AG04450 (cell line): ENCODE data around the gene SCAP. TPM values are rescaled to one million over a fixed set of nuclear protein-coding genes. Genes with fewer than 3 reads are reported as not detected.

Experiments
- CTCF ChIA-PET: fragments of 300-600, 350-600 bp; formaldehyde crosslinking; extraction: SDS; loops from one replicate; lab custom pipeline; 2022; ENCODE audit warnings: antibody characterized with exemption, inconsistent platforms; lab: Charles Lee
- POLR2A ChIA-PET: fragments of 350-600 bp; formaldehyde crosslinking; extraction: SDS; loops from one replicate; lab custom pipeline; 2021; ENCODE audit warnings: antibody characterized with exemption, inconsistent platforms; lab: Yijun Ruan, JAX
- DNase-seq: peaks from one replicate; pipeline ENCODE4 v3.0.0-alpha.2; 2011; ENCODE audit warnings: low read depth, low spot score
- H3K27ac ChIP-seq: one replicate; pipeline ENCODE4 v1.5.1; 2012; ENCODE audit warnings: low read depth, low read length, control low read depth
- H3K27me3 ChIP-seq: one replicate; pipeline ENCODE4 v1.6.0; 2012; ENCODE audit warnings: low read length; ENCODE audit not compliant: control insufficient read depth, insufficient read depth
- H3K4me3 ChIP-seq: 2 replicates; pipeline ENCODE4 v1.5.1; 2011; ENCODE audit warnings: mild to moderate bottlenecking, low read depth, low read length, control low read depth
- H3K9me3 ChIP-seq: 2 replicates; pipeline ENCODE4 v1.5.1; 2012; ENCODE audit warnings: low read length; ENCODE audit not compliant: control insufficient read depth, insufficient read depth
- CTCF ChIP-seq: IDR thresholded peaks from 2 replicates; pipeline ENCODE4 v1.5.1; 2011; ENCODE audit warnings: low read depth, low read length, control low read depth, inconsistent platforms
- polyA plus RNA-seq: library from polyadenylated mRNA; depleted of rRNA; stranded (reverse); fragments of >200 nt; gene quantifications from 2 replicates; pipeline ENCODE4 v1.2.3, GENCODE V29; 2011

SCAP gene
- polyA plus RNA-seq, 1 experiment, result 17.0 TPM

GRCh38 chr3:47434849-47435248, 40.9 kb downstream of the SCAP start:
- ChIA-PET POLR2A (no interaction called here), CTCF (no interaction called here)
- Histone ChIP-seq H3K9me3 (no peaks in the 10 kb centered on the region), H3K4me3 (no peak overlapping the region), H3K27ac (no peak overlapping the region), H3K27me3 (no peaks in the 10 kb centered on the region)
- no peak for TF ChIP-seq CTCF
- no peak for DNase-seq

- H3K27ac ChIP-seq, result no peak overlapping the region
- no peaks in the 10 kb centered on the region for H3K9me3 ChIP-seq
- ChIA-PET CTCF (interaction anchor here (0.6 to 1.5 kb wide), 3 partner anchors 12 to 44 kb away, joined by 3 to 6 read pairs (median 3); no protein-coding TSS in a partner anchor), POLR2A (no interaction called here)
- no peak overlapping the region for H3K4me3 ChIP-seq
- DNase-seq, result no peak
- TF ChIP-seq CTCF, result no peak
- no peaks in the 10 kb centered on the region for H3K27me3 ChIP-seq
Observed at GRCh38 chr3:47433796-47434195, 41.9 kb downstream of the SCAP start.

- Histone ChIP-seq H3K9me3 (no peaks in the 10 kb centered on the region), H3K27me3 (no peaks in the 10 kb centered on the region), H3K4me3 (no peak overlapping the region), H3K27ac (no peak overlapping the region)
- no peak for DNase-seq
- ChIA-PET POLR2A (no interaction called here), CTCF (interaction anchor here (1.5 kb wide), 1 partner anchor 11 kb away, joined by 6 read pairs; no protein-coding TSS in a partner anchor)
- TF ChIP-seq CTCF, result no peak
Observed at GRCh38 chr3:47432673-47433072, 43.1 kb downstream of the SCAP start.

- Histone ChIP-seq H3K27me3 (no peaks in the 10 kb centered on the region), H3K4me3 (no peak overlapping the region), H3K9me3 (no peaks in the 10 kb centered on the region), H3K27ac (no peak overlapping the region)
- CTCF ChIA-PET, result interaction anchor here (3.1 kb wide), 1 partner anchor 9 kb away, joined by 15 read pairs; no protein-coding TSS in a partner anchor
- POLR2A ChIA-PET, result no interaction called here
- TF ChIP-seq CTCF, result no peak
- no peak for DNase-seq
Observed at GRCh38 chr3:47431225-47431624, 44.5 kb downstream of the SCAP start.

GRCh38 chr3:47430606-47431005, 45.1 kb downstream of the SCAP start:
- Histone ChIP-seq H3K27me3 (no peaks in the 10 kb centered on the region), H3K9me3 (no peaks in the 10 kb centered on the region), H3K27ac (no peak overlapping the region), H3K4me3 (no peak overlapping the region)
- DNase-seq, result no peak
- ChIA-PET POLR2A (no interaction called here), CTCF (interaction anchor here (0.7 to 3.1 kb wide), 2 partner anchors 9 to 46 kb away, joined by 3 to 15 read pairs; no protein-coding TSS in a partner anchor)
- TF ChIP-seq CTCF, result no peak
